GM19351 (cell line): Measurements from ENCODE around the gene CPA2.
"Not testable (repeated sequence)": the region's sequence is repeated elsewhere in the genome, so short reads cannot be mapped to it uniquely, and the experiment has no call there.

Experiments used
- ATAC-seq: cut with Tn5 transposase; IDR thresholded peaks from one replicate; pipeline ENCODE4 v1.9.1; 2021; ENCODE audit warnings: mild to moderate bottlenecking, moderate library complexity; ENCODE audit not compliant: unreplicated experiment

Gene CPA2

DNA sequence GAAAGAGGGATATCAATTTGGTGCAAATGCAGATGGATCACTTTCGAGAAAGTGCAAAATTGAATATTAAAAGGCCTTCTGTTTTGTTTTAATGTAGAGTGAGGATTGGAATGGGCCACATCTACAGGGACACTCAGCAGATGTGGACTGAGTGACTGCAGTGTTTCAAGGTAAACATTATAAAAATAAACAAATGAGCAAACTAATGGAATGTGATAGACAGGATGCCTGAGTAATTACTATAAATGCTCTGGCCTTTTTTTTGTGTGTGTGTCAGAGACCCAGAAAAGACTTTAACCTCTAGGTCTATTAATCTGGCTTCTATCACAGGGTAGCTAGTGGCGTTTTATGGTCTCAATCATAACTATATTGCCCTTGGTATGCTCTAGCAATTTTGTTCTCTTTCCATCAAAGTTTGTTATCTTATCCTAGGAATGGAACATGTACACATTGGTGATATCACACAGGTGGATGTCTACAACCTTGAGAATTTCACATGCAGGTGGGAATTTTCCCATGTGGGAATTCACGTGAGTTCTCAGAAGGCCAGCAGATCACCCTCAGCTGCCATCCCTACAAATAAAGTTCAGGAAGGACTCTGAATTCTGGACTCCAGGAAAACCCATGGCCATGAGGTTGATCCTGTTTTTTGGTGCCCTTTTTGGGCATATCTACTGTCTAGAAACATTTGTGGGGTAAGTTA, at the start of gene CPA2:
TSS of gene CPA2 (plus strand) at position 606 of the 703 bp plus-strand sequence. CDS start at position 625, 19 bp downstream.
- ATAC-seq, result no peak

DNA sequence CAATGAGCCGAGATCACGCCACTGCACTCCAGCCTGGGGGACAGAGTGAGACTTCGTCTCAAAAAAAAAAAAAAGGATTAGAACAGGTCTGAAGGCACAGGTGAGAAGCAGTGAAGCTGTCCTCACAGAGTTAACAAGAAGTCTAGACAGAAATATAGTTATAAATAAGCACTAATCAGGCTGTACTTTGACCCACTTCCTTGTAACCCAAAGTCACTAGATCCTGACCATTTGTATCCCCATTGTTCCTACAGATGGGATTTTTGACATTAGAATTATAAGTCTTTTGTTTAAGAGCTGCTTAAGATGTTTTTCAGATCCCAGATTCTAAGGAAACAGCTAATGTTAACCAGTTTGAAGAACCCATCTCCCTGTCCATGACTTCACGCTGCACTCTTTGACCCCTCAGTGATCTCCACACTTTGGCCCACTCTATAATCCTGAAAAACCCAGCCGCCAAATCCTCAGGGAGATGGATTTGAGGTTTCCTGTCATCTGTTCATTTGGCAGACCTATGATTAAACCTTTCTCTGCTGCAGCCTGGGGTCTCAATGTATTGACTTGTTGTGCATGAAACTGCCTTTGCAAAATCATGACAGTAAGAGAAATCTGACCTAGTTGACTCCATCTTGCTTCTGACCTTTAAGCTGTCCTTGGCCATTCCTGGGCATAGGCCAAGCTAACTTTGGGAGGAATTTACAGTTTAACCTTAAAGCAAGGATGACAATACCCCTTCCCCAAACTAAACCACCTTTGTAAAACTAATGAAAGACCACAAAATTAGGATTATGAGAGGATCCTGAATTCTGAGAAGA, 47.6 kb upstream of the CPA2 start:
- ATAC-seq, result no peak

DNA sequence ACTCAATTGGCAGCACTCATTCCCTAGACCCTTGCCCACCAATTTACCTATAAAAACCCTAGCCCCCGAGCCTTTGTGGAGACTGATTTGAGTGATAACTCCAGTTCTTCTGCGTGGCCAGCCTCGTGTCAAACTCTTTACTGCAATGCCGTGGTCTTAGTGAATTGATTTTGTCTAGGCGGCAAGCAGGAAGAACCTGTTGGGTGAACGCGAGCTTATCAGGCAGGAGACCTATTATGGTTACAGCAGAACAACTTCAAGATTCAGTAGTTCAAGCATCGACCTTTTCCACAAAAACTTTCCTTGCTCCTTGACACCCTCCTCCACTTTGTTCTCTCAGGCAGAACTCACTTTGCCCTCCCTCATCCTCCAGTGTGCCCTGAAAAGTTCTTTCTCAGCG, 46.8 kb upstream of the CPA2 start:
- no peak for ATAC-seq

DNA sequence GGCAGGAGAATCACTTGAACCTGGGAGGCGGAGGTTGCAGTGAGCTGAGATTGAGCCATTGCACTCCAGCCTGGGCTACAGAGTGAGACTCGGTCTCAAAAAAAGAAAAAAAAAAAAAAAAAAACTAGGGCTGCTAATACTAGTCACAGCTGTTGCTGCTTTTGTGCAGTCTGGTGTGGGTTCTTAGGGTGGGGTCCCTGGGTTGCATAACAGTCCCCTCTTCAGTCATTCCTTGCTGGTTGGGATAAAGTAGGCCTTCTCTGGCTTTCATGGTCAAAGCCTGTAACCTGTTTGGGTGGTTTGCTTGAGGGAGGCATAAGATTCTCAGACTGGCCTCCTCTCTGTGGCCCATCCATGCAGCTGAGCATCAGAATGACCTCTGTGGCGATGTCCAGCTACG, 44.9 kb upstream of the CPA2 start:
- ATAC-seq, result no peak

DNA sequence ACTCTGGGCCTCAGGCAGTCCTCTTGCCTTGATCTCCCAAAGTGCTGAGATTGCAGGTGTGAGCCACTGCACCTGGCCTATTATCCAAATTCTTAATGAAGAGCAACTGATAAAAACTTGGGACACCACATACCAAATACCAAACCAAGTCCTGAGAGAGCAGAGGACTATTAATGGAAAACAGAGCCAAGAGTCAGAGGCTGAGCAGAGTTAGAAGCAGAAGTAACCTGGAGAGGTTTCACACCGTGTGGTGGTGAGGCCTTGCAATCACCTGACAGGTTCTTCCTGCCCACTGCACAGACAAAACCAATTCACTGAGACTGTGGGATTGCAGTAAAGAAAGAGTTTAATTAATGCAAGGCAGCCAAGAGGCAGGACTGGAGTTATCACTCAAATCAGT, 43.0 kb upstream of the CPA2 start:
- ATAC-seq, result no peak

DNA sequence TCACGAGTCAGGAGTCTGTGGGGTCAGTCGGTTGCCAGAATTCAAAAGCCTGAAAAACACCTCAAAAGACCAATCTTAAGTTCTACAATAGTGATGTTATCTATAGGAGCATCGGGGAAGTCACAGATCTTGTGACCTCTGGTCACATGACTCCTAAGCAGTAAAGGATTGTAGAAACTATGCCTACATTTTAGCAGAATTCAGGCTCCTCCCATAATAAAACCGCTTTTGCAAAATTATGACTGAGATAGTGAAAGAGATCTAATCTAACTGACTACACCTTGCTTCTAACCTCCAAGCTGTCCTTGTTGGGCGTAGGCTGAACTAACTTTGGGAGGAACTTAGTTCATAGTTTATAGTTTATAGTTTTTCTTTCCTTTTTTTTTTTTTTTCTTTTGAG, 42.5 kb upstream of the CPA2 start:
- no peak for ATAC-seq

DNA sequence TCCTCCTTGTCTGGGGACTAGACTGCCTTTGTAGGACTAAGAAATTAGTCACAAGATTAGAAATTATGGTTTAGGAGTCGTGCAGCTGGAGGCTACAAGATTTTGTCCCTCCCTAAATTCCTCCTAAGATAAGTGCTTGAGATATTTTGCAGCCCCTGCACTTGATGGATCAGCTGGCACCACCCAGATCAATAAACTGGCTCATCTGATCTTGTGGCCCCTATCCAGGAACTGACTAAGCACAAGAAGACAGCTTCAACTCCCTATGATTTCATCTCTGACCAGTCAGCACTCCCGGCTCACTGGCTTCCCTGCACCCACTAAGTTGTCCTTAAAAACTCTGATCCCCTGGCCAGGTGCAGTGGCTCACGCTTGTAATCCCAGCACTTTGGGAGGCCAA, 41.7 kb upstream of the CPA2 start:
- not testable (repeated sequence) for ATAC-seq

DNA sequence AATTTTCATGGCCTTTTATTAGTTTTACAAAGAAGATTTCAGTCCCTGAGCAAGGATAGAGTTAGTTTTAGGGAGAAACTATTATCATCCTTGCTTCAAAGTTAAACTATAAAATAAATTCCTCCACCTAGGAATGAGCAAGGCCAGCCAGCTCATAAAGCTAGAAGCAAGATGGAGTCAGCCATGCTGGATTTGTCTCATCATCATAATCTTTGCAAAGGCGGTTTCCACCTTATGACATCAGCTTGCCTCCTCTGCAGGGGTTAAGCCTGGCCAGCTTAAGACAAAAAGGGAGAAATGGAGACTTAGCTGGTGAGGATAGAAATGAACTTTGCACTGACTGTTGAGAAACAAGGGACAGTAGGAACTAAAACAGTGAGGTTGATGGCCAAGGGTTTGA, 40.3 kb upstream of the CPA2 start:
- ATAC-seq, result no peak

DNA sequence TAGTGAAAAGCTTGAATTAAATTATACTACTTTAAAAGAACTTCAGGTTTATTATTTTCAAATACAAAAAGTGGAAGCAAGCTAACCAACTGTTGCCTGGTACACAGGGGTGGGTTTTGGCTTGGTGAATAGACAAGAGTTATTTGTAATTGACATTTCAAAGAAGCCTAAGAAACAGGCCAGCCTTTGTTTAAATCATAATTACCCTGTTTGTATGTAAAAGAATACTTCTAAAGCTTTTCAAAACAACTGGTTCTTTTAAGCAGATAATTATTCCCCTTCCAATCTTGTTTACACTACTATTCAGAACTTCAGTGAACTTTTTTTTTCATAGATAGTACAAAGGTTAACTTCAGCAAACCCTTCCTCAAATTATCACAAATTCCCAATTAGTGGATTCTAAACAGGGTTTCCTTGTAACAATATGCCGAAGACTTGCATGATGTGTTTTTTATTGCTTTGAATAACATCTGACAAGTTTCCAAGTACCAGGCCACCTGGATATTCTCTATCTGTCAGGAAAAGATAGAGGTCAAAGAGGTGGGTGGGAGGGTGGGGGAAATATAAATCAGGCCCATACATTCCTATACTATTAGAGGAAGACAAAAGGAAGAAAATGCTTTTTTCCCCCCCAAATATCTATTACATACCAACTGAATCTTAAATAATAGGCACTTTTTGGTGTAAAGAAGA, 38.6 kb upstream of the CPA2 start:
- ATAC-seq, result no peak

DNA sequence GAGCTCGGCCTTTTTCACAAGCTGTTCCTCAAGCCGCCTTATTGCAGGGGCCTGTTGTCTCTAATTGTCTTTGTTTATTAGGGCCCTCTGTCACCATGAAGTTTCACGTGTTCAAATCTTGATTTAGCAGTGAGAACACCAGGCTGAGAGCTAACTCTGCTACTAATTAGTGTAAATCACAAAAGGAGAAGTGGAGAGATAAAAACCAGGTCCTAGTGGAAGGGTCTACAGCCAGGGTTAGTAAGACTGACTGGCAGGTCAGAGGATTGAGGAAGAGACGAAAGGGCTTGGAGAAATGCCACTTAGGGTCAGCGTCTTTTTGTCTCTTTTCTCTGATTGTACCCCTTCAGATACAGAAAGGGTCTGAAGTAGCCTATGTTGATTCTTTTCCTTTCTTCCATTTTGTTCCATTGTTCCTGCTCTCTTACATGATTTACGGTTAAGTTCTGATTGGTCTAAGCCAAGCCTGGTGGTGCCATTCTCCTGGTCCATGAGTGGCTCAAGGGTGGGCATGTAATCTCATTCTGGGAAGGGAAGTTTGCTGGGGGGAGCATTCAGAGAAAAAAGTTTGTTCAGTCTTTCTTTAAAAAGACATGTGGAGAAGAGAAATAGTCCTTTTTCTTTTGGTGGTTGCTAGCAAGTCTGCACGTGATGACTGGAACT, 37.7 kb upstream of the CPA2 start:
- no peak for ATAC-seq

DNA sequence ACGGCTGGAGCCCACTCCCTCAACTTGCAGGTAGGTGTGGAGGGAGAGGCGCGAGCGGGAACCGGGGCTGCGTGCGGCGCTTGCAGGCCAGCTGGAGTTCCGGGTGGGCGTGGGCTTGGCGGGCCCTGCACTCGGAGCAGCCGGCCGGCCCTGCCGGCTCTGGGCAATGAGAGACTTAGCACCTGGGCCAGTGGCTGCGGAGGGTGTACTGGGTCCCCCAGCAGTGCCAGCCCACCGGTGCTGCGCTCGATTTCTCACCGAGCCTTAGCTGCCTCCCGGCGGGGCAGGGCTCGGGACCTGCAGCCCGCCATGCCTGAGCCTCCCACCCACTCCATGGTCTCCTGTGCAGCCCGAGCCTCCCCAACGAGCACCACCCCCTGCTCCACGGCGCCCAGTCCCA, 36.7 kb upstream of the CPA2 start:
- not testable (repeated sequence) for ATAC-seq

DNA sequence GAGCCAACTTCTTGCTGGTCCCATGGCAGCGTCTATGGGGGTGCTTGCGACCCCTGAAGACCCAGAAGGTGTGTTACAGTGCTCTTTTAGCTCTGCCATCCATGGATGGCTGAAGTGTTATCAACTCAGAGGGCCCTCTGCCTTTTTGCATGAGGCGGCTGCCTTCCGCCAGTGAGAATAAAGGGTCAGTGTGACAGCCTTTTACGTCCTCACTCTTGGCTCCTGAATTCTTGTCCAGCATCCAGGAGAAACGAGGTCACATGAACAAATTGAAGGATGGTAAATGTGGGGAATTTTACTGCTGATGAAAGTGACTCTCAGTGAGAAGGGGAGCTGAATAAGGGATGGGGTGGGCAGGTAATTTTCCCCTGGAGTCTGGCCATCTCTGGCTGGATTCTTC, 34.9 kb upstream of the CPA2 start:
- ATAC-seq, result no peak

DNA sequence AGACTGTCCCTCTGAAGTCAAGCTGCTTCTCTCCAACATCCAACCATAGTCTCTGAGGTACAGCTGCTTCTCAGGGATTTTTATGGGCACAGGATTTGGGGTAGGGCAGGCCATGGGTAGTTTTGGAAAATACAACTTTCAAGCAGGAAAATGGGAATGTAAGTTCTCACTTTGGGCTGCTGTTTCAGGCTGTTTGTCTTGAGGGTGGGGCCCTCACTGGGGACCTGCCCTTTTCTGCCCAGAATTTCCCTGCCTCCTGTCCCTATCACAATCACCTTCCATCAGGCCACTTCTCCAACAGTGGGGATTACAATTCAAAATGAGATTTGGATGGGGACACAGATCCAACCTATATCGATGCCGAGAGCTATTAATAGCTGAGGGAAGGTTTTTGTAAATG, 34.5 kb upstream of the CPA2 start:
- ATAC-seq, result no peak

DNA sequence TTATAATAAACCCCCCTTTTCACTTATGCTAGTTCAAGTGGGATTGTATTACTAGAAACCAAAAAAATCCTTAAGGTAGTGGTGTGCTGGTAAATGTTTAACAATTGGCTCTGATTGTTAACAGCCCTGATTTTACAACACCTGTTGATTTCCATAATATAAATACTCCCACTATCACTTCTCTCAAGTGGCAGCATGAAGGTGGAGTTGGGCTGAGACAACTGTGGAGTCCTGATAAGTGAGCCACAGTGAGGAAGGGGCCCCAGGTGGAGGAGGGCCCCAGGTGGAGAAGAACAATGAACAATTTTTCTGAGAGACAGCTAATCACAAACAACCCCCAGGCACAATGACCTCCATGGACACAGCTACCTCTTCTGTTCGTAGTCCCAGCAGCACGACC, 32.6 kb upstream of the CPA2 start:
- ATAC-seq, result no peak

DNA sequence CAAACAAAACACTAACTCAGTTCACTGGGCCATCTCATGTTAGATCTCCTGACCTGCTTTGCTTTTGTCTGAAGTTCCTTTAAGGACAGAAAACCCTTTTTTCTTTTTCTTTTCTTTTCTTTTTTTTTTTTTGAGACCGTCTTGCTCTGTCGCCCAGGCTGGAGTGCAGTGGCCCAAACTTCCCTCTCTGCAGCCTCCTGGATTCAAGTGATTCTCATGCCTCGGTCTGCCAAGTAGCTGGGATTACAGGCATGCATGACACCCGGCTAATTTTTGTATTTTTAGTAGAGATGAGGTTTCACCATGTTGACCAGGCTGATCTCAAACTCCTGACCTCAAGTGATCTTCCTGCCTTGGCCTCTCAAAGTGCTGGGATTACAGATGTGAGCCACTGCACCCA, 30.3 kb upstream of the CPA2 start:
- not testable (repeated sequence) for ATAC-seq

DNA sequence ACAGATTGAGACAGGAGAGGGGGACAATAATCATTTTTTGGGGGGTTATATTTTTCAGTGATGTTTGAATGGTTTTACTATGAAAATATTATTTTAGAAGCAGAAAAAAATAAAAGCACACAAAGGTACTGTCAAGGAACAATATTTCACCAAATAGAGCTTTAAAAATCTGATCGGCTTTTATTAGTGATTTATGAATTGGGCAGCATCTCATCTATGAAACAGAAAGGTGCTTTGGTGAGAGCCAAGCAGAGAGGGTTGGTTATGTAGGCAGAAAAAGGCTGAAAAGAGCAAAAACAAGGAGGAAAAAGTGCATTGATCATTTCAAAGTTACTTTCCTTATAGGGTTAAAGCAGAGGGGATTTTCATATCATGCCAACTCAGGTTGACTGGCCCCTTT, 26.4 kb upstream of the CPA2 start:
- ATAC-seq, result no peak

DNA sequence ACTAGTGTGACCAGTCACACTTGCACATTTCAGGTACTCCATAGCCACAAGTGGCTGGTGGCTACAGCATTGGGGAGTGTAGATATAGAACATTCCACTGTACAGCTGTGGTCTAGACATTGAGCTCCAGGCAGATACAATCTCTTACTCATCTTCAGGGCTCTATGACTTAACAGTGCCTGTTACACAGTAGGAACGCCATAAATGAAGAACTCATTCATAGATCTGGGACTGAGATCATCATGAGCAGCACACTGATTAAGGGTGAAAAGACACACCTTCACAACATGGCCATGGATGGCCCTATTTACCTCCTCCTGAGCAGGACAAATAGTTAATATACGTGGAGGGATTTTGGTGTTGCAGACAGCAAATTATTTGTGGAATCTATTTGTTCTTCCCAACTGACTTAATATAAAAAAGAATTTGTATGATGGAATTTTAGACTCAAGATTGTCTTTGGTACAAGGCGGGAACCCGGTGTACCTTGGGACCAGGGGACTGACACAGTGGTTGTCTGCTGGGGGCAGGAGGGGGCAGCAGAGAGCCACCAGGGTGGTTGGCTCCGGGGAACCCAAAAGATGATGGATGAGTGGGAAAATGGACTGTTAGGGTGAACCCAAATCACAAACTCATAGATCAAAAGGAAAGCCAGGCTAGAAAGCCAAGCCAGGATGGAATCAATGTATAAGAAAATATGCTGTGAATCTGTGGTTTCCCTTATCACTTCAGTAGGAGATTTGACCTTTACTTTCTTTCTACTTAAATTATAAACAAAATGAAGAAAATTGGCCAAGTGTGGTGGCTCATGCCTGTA, 24.3 kb upstream of the CPA2 start:
- no peak for ATAC-seq

DNA sequence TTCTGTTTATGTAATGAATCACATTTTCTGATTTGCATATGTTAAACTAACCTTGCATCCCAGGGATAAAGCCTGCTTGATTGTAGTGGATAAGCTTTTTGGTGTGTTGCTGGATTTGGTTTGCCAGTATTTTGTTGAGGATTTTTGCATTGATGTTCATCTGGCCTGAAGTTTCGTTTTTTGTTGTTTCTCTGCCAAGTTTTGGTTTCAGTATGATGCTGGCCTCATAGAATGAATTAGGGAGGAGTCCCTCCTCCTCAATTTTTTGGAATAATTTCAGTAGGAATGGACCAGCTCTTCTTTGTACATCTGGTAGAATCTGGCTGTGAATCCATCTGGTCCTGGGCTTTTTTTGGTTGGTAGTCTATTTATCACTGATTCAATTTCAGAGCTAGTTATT, 23.2 kb upstream of the CPA2 start:
- not testable (repeated sequence) for ATAC-seq

DNA sequence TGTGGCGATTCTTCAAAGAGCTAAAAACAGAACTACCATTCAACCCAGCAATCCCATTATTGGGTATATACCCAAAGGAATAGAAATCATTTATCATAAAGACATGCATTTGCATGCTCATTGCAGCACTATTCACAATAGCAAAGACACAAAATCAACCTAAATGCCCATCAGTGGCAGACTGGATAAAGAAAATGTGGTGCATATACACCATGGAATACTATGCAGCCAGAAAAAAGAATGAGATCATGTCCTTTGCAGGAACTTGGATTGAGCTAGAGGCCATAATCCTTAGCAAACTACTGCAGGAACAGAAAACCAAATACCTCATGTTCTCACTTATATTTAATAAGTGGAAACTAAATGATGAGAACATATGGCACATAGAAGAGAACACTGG, 20.2 kb upstream of the CPA2 start:
- not testable (repeated sequence) for ATAC-seq

DNA sequence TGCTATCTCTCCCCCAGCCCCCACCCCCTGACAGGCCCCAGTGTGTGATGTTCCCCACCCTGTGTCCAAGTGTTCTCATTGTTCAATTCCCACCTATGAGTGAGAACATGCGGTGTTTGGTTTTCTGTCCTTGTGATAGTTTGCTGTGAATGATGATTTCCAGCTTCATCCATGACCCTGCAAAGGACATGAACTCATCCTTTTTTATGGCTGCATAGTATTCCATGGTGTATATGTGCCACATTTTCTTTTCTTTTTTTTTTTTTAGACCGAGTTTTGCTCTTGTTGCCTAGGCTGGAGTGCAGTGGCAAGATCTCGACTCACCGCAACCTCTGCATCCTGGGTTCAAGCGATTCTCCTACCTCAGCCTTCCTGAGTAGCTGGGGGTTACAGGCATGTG, 17.8 kb upstream of the CPA2 start:
- not testable (repeated sequence) for ATAC-seq
